HAP-1 (cell line): ENCODE results near the gene TMEM218.

ENCODE experiments used
- DNase-seq, 2 experiments: peaks; one replicate each; pipeline ENCODE4 v3.0.0-alpha.2; 2016 to 2020; ENCODE audit warnings: low spot score in 2 of 2
- H3K27me3 ChIP-seq: fragments of 250-450 bp; sonication (Bioruptor Pico); 2 replicates; pipeline ENCODE4 v1.5.1; 2020; ENCODE audit warnings: low read depth, mild to moderate bottlenecking, moderate library complexity
- H3K36me3 ChIP-seq: fragments of 250-450 bp; sonication (Bioruptor Pico); replicated peaks from 2 replicates; pipeline ENCODE4 v1.5.1; 2020; ENCODE audit warnings: mild to moderate bottlenecking
- H3K4me1 ChIP-seq: fragments of 250-450 bp; sonication (Bioruptor Pico); 2 replicates; pipeline ENCODE4 v1.5.1; 2020; ENCODE audit warnings: mild to moderate bottlenecking
- H3K4me3 ChIP-seq: fragments of 250-450 bp; sonication (Bioruptor Pico); 2 replicates; pipeline ENCODE4 v1.5.1; 2020; ENCODE audit warnings: mild to moderate bottlenecking, moderate library complexity
- H3K9me3 ChIP-seq: fragments of 250-450 bp; sonication (Bioruptor Pico); 2 replicates; pipeline ENCODE4 v1.5.1; 2020; ENCODE audit warnings: mild to moderate bottlenecking, moderate library complexity
- in situ Hi-C: fragments of 300-500 bp; cut with MboI; formaldehyde crosslinking; loops from 3 replicates; pipeline ENCODE4 v1.14.3; 2020; ENCODE audit warnings: low sequenced_read_pairs, inconsistent platforms, mixed read lengths

The TMEM218 gene

DNA sequence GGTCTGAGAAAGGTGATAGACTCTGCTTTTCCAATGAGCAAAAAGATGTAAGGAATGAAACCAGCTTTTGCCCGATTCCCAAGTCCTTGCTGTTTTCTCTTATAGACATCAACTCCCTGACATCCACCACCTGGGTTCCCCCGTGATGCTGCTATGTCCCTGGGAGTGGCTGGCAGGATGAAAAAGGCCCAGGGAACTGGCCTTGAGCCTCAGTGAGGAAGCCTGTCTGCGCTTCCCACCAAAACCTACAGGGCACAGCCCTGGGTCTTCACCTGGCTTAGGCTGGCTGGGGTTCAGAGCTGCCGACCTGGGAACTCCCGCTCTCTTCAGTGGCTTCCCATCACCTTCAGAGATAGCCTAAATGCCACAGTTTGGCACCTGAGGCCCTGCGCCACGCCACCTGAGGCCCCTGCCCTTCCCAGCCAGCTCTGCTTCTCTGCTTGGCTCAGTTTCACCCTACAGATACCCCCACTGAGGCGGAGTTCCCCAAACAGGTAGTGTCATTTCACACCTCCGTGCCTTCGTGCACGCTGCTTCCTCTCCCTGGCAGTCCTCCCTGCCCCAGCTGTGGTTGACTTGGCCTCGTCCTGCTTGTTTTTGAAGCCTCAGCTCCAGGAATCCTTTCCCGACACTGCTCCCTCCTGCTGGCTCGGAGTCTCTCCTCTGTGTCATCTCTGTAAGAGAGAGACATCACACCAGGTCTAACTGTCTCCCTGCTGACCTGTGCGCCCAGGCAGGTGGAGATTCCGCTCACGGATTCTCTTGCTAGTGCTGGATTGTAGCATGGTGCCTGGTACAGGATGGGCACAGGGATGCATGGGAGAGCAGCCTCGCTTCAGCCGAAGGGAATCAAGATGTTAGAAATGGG lies 37.6 kb downstream of the TMEM218 start:
- in situ Hi-C loops, result no loop called here
- no peaks in the 10 kb centered on the region for H3K9me3 ChIP-seq
- no peaks in the 10 kb centered on the region for H3K36me3 ChIP-seq
- no peak overlapping the region for H3K4me3 ChIP-seq
- H3K4me1 ChIP-seq, result no peaks in the 10 kb centered on the region
- DNase-seq, result no peak
- H3K27me3 ChIP-seq, result no peaks in the 10 kb centered on the region

DNA sequence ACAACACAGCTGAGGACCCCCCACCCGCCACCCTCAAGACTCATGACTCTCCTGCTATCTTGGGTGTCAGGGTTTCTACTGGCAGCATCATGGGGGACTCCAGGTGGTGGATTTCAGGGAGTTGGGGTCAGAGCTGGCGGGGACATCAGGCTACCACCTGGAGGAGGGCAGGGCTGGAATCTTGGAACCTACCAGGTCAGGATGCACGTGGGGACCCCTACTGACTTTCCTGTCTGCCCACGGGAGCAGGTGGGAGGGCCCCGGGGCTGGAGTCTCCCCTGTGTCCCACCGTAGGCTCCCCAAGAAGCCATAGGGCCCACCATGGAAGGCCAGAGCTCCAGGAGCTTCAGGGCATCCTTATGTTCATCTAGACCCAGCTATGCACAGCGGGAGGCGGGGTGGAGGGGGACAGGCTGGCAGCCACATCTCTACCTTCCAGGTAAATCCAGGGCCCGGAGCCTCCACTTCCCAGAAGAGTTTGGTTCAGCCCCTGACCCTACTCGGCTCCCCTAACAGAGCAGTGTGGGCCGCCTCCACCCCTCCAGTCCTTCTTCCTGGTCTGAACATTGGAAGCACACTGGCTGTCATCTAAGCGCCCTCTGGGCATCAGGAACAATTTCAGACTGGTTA lies 38.4 kb downstream of the TMEM218 start:
- in situ Hi-C loops, result no loop called here
- Histone ChIP-seq H3K4me3 (no peak overlapping the region), H3K9me3 (no peaks in the 10 kb centered on the region), H3K27me3 (no peaks in the 10 kb centered on the region), H3K4me1 (no peaks in the 10 kb centered on the region), H3K36me3 (no peaks in the 10 kb centered on the region)
- no peak for DNase-seq

DNA sequence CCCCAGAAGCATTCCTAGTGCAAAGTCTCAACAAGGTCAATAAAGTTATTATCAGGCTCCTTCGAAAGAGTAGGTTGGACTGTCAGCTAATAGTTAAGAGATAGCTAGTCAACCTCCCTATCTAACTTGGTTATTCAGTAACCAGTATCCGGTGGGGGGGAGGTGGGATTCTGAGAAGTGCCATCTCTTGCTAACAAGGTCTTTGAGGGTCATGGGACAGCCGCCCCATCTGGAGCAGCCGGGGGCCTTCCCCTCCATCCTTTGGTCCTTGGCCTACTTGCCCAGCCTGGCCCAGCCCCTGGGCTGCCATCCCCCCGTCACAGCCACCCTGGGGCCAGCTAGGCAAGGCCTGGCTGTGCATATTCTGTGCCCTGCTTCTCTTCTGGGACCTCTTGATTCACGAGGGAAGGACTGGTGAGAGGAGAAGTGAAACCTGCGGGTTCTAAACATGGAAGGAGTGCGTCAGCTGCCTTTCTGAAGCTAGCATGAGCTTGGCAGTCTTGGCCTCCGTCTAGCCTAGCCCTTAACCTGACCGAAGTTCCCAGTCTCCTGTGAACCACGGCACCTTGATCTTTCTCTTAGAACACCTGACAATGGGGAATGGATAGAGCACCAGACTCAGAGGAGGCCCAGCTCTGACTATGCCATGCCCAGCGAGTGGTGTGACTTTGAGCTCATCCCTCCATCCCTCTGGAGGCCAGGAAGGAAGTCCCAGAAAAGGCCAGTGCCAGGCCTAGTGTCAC lies 39.0 kb downstream of the TMEM218 start:
- Histone ChIP-seq H3K4me3 (no peak overlapping the region), H3K27me3 (no peaks in the 10 kb centered on the region), H3K36me3 (no peaks in the 10 kb centered on the region), H3K4me1 (no peaks in the 10 kb centered on the region), H3K9me3 (no peaks in the 10 kb centered on the region)
- no peak for DNase-seq
- in situ Hi-C loops, result no loop called here

- in situ Hi-C loops, result no loop called here
- no peaks in the 10 kb centered on the region for H3K9me3 ChIP-seq
- no peaks in the 10 kb centered on the region for H3K27me3 ChIP-seq
- no peak for DNase-seq
- H3K36me3 ChIP-seq, result no peaks in the 10 kb centered on the region
- H3K4me1 ChIP-seq, result no peaks in the 10 kb centered on the region
- H3K4me3 ChIP-seq, result no peak overlapping the region
Observed at GRCh38 chr11:125071846-125072217, 39.6 kb downstream of the TMEM218 start.

DNA sequence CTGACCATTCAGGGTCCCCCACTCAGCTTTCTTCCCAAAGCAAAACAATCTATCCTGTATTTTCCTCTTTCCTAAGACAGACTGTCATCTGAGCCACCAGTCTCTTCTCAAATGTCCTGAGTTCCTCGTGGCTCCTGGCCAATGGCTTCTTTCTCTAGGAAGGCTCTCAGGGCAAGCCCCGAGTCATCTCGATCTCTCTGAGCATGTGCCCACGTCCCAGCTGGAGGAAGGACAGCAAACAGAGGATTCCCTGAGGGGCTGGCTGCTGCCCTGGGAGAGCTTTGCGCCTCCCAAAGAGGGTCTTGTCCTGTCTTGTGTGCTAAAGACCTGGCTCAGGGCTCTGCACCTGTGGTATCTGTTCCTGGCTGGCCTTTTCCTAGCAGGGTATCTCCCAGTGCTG lies 40.0 kb downstream of the TMEM218 start:
- no peaks in the 10 kb centered on the region for H3K4me1 ChIP-seq
- in situ Hi-C loops, result no loop called here
- no peak overlapping the region for H3K4me3 ChIP-seq
- no peaks in the 10 kb centered on the region for H3K9me3 ChIP-seq
- H3K27me3 ChIP-seq, result no peaks in the 10 kb centered on the region
- H3K36me3 ChIP-seq, result no peaks in the 10 kb centered on the region
- DNase-seq, result no peak

DNA sequence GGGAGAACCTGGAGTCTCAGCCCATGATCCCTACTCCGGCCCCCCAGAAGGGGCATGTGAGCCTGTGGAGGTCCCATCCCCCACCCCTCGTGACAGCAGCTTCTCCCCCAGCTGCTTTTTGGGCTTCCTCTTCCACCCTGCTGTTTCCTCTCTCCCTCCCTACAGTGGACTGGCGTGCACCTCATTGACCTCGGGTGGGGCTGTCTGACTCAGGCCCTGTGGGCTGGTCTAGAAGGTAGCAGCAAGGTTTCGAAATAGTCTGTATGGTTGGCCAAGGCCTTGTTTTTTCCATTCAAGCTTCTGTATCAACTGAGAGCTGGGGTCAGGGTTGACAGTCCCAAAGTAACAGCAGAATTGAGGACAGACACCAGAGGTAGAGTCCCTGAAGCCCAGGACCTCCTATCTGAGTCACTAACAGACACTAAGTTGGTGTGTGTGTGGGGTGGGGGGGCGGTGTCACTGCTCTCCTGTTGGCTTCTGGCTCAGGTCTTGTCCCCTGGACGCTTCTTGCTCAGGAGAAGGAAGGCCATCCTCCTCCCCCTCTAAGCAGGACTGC lies 40.6 kb downstream of the TMEM218 start:
- no peaks in the 10 kb centered on the region for H3K9me3 ChIP-seq
- no peaks in the 10 kb centered on the region for H3K27me3 ChIP-seq
- no peaks in the 10 kb centered on the region for H3K36me3 ChIP-seq
- no peak for DNase-seq
- in situ Hi-C loops, result no loop called here
- H3K4me3 ChIP-seq, result no peak overlapping the region
- no peaks in the 10 kb centered on the region for H3K4me1 ChIP-seq

GRCh38 chr11:125069796-125070195 lies 41.6 kb downstream of the TMEM218 start:
- Histone ChIP-seq H3K9me3 (no peaks in the 10 kb centered on the region), H3K4me1 (no peaks in the 10 kb centered on the region), H3K4me3 (no peak overlapping the region), H3K27me3 (peaks cover 4% of the 10 kb centered on the region; the same call in 1 of the 2 replicates), H3K36me3 (no peaks in the 10 kb centered on the region)
- DNase-seq, result no peak
- in situ Hi-C loops, result no loop called here

GRCh38 chr11:125069008-125069407 lies 42.4 kb downstream of the TMEM218 start:
- H3K4me3 ChIP-seq, result no peak overlapping the region
- in situ Hi-C loops, result no loop called here
- no peaks in the 10 kb centered on the region for H3K36me3 ChIP-seq
- no peaks in the 10 kb centered on the region for H3K4me1 ChIP-seq
- H3K9me3 ChIP-seq, result no peaks in the 10 kb centered on the region
- no peak for DNase-seq
- peaks cover 4% of the 10 kb centered on the region; the same call in 1 of the 2 replicates for H3K27me3 ChIP-seq

GRCh38 chr11:125068368-125068767 lies 43.1 kb downstream of the TMEM218 start:
- H3K4me3 ChIP-seq, result no peak overlapping the region
- no peaks in the 10 kb centered on the region; the same call in 1 of the 2 replicates for H3K4me1 ChIP-seq
- no peak for DNase-seq
- no peaks in the 10 kb centered on the region for H3K9me3 ChIP-seq
- H3K27me3 ChIP-seq, result peaks cover 4% of the 10 kb centered on the region; the same call in 1 of the 2 replicates
- in situ Hi-C loops, result no loop called here
- no peaks in the 10 kb centered on the region for H3K36me3 ChIP-seq

GRCh38 chr11:125064070-125064469 lies 47.4 kb downstream of the TMEM218 start:
- Histone ChIP-seq H3K27me3 (peaks cover 4% of the 10 kb centered on the region; the same call in 1 of the 2 replicates), H3K4me1 (no peaks in the 10 kb centered on the region; the same call in 1 of the 2 replicates), H3K9me3 (no peaks in the 10 kb centered on the region), H3K36me3 (no peaks in the 10 kb centered on the region), H3K4me3 (no peak overlapping the region; the same call in 1 of the 2 replicates)
- in situ Hi-C loops, result no loop called here
- no peak for DNase-seq

DNA sequence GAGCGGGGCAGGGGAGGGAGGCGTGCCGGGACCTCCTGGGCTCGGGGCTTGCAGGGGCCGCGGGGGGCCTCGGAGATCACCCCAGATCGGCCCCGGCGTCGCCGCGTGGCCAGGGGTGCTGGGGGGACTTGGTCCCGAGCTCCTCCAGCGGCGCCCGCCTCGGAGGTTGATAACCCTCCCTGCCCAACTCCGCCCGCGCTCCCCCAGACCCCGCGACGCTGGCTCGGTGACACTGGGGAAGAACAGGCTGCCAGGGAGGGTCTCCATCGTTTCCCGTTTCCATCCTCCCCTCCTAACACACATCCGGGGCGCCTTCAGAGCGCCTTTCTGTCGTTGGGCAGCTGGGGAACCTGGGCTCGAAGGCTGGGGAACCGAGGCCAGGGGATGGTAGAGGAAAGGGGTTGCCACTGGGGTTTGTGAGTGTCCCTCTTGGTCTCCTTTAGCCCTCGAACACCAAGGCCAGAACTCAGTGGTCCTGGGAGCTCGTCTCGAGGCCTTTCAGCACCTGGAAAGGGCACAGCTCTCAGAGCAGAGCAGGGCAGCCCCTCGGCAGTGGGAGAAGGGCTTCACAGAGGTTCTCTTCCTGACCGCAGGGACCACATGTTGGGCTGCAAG lies 47.9 kb downstream of the TMEM218 start:
- Histone ChIP-seq H3K27me3 (peaks cover 4% of the 10 kb centered on the region; the same call in 1 of the 2 replicates), H3K4me3 (peak overlapping the region; percentile 35), H3K36me3 (no peaks in the 10 kb centered on the region), H3K4me1 (no peaks in the 10 kb centered on the region; the same call in 1 of the 2 replicates), H3K9me3 (no peaks in the 10 kb centered on the region)
- in situ Hi-C loops, result no loop called here
- no peak for DNase-seq

DNA sequence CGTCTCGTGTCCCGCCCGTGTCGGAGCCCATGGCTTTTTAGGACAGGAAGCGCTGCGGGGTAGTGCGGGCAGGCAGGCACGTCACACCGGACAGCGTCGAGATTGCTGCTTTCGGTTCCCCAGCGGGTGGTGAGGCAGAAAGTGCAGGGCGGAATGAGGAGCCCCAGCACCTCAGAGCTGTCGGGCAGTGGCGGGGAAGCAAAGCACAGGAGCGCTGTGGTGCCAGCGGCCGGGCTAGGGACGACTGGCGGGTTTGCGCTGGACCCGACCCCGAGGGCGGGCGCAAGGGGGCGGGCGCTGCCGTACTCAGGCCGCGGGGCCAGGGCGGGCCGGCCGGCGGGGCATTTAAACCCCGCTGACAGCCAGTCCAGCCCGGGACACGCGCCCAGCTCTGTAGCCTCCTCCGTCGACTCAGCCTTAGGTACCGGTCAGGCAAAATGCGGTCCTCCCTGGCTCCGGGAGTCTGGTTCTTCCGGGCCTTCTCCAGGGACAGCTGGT lies 48.4 kb downstream of the TMEM218 start, which contains the start of gene SLC37A2:
Gene SLC37A2 (plus strand): TSS at position 375 of the 498 bp plus-strand sequence. CDS start 63 bp downstream, at position 438.
- Histone ChIP-seq H3K4me1 (no peaks in the 10 kb centered on the region; the same call in 1 of the 2 replicates), H3K4me3 (peak within 1 kb of the TSS; percentile 35), H3K9me3 (no peaks in the 10 kb centered on the region), H3K27me3 (peaks cover 4% of the 10 kb centered on the region; the same call in 1 of the 2 replicates), H3K36me3 (no peaks in the 10 kb centered on the region)
- in situ Hi-C loops, result no loop called here
- peak; percentile 13 to 71 for DNase-seq
